Measurements from ENCODE around the gene WASHC1.
"Not testable (repeated sequence)": the region's sequence is repeated elsewhere in the genome, so short reads cannot be mapped to it uniquely, and the experiment has no call there.

The WASHC1 gene

DNA sequence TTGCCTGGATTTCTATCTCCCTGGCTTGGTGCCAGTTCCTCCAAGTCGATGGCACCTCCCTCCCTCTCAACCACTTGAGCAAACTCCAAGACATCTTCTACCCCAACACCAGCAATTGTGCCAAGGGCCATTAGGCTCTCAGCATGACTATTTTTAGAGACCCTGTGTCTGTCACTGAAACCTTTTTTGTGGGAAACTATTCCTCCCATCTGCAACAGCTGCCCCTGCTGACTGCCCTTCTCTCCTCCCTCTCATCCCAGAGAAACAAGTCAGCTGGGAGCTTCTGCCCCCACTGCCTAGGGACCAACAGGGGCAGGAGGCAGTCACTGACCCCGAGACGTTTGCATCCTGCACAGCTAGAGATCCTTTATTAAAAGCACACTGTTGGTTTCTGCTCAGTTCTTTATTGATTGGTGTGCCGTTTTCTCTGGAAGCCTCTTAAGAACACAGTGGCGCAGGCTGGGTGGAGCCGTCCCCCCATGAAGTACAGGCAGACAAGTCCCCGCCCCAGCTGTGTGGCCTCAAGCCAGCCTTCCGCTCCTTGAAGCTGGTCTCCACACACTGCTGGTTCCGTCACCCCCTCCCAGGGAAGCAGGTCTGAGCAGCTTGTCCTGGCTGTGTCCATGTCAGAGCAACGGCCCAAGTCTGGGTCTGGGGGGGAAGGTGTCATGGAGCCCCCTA is 15.0 kb downstream of the WASHC1 start:
- DNase-seq, result not testable (repeated sequence)

DNA sequence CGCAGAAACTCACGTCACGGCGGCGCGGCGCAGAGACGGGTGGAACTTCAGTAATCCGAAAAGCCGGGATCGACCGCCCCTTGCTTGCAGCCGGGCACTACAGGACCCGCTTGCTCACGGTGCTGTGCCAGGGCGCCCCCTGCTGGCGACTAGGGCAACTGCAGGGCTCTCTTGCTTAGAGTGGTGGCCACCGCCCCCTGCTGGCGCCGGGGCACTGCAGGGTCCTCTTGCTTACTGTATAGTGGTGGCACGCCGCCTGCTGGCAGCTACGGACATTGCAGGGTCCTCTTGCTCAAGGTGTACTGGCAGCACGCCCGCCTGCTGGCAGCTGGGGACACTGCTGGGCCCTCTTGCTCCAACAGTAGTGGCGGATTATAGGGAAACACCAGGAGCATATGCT is 18.1 kb downstream of the WASHC1 start:
- not testable (repeated sequence) for DNase-seq

DNA sequence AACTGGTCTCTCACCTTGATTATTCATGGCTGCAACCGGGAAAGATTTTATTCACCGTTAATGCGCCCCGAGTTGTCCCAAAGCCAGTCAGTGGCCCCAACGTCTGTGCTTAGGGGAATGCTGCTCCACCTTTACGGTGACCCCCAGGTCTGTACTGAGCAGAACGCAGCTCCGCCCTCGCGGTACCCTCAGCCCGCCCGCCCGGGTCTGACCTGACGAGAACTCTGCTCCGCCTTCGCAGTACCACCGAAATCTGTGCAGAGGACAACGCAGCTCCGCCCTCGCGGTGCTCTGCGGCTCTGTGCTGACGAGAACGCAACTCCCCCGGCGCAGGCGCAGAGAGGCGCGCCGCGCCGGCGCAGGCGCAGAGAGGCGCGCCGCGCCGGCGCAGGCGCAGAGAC is 18.6 kb downstream of the WASHC1 start:
- not testable (repeated sequence) for DNase-seq

DNA sequence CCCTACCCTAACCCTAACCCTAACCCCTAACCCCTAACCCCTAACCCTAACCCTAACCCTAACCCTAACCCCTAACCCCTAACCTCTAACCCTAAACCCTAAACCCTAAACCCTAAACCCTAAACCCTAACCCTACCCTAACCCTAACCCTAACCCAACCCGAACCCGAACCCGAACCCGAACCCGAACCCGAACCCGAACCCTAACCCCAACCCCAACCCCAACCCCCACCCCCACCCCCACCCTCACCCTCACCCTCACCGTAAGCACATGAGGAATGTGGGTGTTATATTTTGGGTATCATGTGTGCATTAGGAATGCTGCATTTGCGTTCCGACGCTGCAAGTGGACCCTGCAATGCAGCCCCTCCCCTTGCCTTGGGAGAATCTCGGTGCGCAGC is 19.0 kb downstream of the WASHC1 start:
- DNase-seq, result not testable (repeated sequence)

Data from NCI-H2081 (cell line).